ENCODE data around the gene RBM42. TPM values are rescaled to one million over a fixed set of nuclear protein-coding genes. Genes with fewer than 3 reads are reported as not detected.

Gene RBM42
- total RNA-seq, 1 experiment from 2014 or later, result 69.9 TPM

DNA sequence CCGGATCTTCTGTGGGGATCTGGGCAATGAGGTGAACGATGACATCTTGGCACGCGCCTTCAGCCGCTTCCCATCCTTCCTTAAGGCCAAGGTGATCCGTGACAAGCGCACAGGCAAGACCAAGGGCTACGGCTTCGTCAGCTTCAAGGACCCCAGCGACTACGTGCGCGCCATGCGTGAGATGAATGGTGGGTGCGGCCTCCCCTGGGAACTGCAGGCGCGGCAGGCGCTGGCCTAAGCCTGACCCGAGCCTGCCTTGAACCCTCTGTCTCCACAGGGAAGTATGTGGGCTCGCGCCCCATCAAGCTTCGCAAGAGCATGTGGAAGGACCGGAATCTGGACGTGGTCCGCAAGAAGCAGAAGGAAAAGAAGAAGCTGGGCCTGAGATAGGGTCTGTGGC, 8.3 kb downstream of the RBM42 start:
- Histone ChIP-seq H3K4me1 (peaks cover 4% of the 10 kb centered on the region; the same call in 1 of the 2 replicates), H3K9me3 (replicated peaks) (no peaks in the 10 kb centered on the region), H3K4me3 (no peak overlapping the region), H3K27me3 (no peaks in the 10 kb centered on the region), H3K27ac (no peak overlapping the region), H3K36me3 (peaks cover 26% of the 10 kb centered on the region)
- DNase-seq, result no peak

DNA sequence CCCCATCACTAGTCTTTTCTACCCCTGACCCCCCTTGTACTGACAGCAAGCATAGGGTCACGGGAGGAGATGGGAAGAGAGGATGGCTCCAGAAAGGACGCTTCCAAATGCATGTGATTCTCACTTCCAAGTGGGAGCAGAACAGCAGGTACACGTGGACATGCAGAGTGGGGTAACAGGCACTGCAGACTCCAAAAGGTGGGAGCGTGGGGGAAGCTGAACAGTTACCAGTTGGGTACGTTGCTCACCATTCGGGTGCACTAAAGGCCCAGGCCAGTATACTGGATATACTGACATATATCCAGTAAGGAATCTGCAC, 10.4 kb downstream of the RBM42 start:
- peaks cover 4% of the 10 kb centered on the region; the same call in 1 of the 2 replicates for H3K4me1 ChIP-seq
- DNase-seq, result no peak
- no peak overlapping the region for H3K4me3 ChIP-seq
- no peaks in the 10 kb centered on the region for H3K9me3 ChIP-seq (replicated peaks)
- H3K36me3 ChIP-seq, result peaks cover 24% of the 10 kb centered on the region
- H3K27ac ChIP-seq, result no peak overlapping the region
- no peaks in the 10 kb centered on the region for H3K27me3 ChIP-seq

DNA sequence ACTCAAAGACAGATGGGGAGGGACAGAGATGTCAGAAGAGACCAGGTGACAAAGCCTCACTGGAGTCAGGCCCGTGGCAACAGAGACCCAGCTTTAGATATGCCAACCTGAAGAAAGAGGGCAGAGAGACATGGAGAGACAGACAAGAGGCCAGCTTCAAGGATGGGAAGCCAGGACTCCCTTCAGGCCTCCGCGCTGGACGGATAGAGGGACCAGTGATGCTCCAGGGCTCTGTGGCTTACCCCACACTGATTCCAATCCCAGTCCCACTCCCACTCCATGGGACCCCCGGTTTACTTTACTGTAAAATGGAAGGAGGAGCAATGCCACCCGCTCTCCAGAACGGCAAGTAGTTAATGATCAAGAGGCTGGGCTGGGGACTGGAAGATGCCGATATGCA, 11.0 kb downstream of the RBM42 start:
- DNase-seq, result no peak
- H3K4me1 ChIP-seq, result peaks cover 4% of the 10 kb centered on the region; the same call in 1 of the 2 replicates
- H3K4me3 ChIP-seq, result no peak overlapping the region
- no peak overlapping the region for H3K27ac ChIP-seq
- H3K9me3 ChIP-seq (replicated peaks), result no peaks in the 10 kb centered on the region
- H3K27me3 ChIP-seq, result no peaks in the 10 kb centered on the region
- H3K36me3 ChIP-seq, result peaks cover 24% of the 10 kb centered on the region

DNA sequence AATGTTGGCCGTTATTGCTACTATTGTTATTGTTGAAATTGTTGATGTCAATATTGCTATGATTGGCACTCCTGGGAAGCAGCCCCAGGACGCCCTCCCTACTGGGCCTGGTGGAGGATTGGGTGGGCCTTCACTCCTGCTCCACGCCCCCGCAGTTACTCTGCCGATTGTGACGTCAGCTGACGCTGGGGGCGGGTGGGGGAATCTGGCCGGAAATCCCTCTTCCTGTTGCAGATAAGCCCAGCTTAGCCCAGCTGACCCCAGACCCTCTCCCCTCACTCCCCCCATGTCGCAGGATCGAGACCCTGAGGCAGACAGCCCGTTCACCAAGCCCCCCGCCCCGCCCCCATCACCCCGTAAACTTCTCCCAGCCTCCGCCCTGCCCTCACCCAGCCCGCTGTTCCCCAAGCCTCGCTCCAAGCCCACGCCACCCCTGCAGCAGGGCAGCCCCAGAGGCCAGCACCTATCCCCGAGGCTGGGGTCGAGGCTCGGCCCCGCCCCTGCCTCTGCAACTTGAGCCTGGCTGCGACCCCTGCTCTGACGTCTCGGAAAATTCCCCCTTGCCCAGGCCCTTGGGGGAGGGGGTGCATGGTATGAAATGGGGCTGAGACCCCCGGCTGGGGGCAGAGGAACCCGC, 12.8 kb downstream of the RBM42 start, which contains the start of gene ETV2:
ETV2 (plus strand) TSS at position 231 of the 637 bp plus-strand sequence. CDS start 716 bp downstream, outside the sequence.
- Histone ChIP-seq H3K4me1 (peaks cover 4% of the 10 kb centered on the region; the same call in 1 of the 2 replicates), H3K36me3 (peaks cover 13% of the 10 kb centered on the region; the same call in 1 of the 2 replicates), H3K4me3 (no peak within 1 kb of the TSS), H3K27me3 (no peaks in the 10 kb centered on the region), H3K9me3 (replicated peaks) (no peaks in the 10 kb centered on the region), H3K27ac (no peak within 1 kb of the TSS; the same call in 1 of the 2 replicates)
- no peak for DNase-seq

DNA sequence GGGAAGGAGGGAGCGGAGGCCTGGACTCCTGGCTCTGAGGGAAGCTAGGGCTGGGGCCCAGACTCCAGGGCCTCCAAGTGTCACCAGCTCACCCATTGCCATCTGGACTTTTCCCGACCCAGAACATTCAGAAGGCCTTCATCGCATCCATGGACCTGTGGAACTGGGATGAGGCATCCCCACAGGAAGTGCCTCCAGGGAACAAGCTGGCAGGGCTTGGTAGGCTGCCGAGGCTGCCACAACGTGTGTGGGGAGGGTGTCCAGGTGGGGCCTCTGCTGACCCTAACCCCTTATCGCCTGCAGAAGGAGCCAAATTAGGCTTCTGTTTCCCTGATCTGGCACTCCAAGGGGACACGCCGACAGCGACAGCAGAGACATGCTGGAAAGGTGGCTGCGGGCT, 13.5 kb downstream of the RBM42 start:
- Histone ChIP-seq H3K27ac (no peak overlapping the region), H3K4me3 (no peak overlapping the region), H3K4me1 (peaks cover 4% of the 10 kb centered on the region; the same call in 1 of the 2 replicates), H3K9me3 (replicated peaks) (no peaks in the 10 kb centered on the region), H3K27me3 (no peaks in the 10 kb centered on the region), H3K36me3 (peaks cover 11% of the 10 kb centered on the region; the same call in 1 of the 2 replicates)
- DNase-seq, result no peak

DNA sequence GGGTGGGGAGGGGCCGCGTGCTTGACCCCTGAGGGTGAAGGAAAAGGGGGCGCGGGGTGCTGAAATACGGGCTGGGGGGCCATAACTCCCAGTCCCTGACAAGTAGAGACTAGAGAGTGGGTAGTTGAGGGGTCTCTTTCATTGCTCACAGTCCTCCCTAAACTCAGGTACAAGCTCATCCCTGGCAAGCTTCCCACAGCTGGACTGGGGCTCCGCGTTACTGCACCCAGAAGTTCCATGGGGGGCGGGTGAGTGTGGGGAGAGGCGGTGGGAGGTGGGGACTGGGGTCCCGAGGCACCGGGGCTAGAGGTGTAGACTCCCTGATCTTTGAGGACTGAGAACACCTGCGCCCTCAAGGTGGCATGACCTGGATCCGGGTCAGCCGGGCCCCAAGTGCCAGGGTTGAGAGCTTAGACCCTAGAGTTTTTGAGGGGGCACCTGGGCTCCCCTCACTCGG, 14.0 kb downstream of the RBM42 start:
- Histone ChIP-seq H3K4me3 (peak overlapping the region; percentile 61), H3K4me1 (peaks cover 4% of the 10 kb centered on the region; the same call in 1 of the 2 replicates), H3K9me3 (replicated peaks) (no peaks in the 10 kb centered on the region), H3K36me3 (peaks cover 6% of the 10 kb centered on the region; the same call in 1 of the 2 replicates), H3K27me3 (no peaks in the 10 kb centered on the region), H3K27ac (peak overlapping the region; percentile 98)
- no peak for DNase-seq

DNA sequence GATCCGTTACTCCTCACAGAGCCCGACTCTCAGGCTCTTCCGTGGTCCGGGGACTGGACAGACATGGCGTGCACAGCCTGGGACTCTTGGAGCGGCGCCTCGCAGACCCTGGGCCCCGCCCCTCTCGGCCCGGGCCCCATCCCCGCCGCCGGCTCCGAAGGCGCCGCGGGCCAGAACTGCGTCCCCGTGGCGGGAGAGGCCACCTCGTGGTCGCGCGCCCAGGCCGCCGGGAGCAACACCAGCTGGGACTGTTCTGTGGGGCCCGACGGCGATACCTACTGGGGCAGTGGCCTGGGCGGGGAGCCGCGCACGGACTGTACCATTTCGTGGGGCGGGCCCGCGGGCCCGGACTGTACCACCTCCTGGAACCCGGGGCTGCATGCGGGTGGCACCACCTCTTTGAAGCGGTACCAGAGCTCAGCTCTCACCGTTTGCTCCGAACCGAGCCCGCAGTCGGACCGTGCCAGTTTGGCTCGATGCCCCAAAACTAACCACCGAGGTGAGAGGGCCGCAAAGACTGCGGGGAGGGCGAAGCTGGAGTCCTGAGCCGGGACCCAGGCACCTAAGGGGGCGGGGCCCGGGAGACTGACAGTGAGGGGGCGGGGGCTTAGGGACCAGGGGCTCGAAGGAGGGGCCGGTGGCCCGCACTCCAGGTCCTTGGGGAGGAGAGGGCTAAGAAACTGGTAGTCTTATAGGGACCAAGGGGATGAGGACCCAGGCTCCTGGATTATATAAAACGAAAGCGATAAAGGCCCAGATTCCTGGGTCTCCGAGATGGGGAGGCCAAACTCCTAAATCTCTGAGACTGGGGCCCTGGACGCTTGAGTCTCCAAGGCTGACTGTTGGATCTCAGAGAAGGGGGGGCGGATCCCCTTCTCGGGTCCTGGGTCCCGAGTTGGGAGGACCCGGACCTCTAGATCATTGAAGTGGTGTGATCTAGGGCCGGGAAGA, 14.7 kb downstream of the RBM42 start:
- H3K27ac ChIP-seq, result peak overlapping the region; percentile 98
- H3K9me3 ChIP-seq (replicated peaks), result no peaks in the 10 kb centered on the region
- peak; percentile 93 to 94 for DNase-seq
- H3K4me3 ChIP-seq, result peak overlapping the region; percentile 61
- H3K27me3 ChIP-seq, result no peaks in the 10 kb centered on the region
- H3K4me1 ChIP-seq, result peaks cover 4% of the 10 kb centered on the region; the same call in 1 of the 2 replicates
- no peaks in the 10 kb centered on the region for H3K36me3 ChIP-seq

DNA sequence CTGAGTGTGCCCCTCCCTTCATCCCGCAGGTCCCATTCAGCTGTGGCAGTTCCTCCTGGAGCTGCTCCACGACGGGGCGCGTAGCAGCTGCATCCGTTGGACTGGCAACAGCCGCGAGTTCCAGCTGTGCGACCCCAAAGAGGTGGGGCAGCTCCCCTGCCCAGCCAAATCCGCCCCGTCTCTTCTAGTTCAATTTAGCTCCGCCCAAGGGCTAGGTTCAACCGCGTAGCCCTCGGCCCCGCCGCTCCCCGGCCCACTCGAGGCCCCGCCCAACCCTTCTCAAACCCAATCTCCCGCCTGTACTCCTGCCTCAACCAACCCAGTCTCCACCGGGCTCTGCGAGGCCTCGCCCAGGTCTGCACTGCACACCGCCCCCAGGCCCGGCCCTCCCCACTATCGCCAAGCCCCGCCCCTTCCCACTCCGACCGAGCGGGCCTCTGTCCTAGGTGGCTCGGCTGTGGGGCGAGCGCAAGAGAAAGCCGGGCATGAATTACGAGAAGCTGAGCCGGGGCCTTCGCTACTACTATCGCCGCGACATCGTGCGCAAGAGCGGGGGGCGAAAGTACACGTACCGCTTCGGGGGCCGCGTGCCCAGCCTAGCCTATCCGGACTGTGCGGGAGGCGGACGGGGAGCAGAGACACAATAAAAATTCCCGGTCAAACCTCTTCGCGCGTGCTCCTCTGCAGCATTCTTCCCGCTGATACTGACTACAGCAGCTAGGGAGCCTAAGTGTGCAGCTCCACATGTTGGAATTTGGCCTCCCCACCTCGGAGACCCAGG, 15.6 kb downstream of the RBM42 start:
- Histone ChIP-seq H3K36me3 (no peaks in the 10 kb centered on the region), H3K27me3 (no peaks in the 10 kb centered on the region), H3K9me3 (replicated peaks) (no peaks in the 10 kb centered on the region), H3K4me3 (peak overlapping the region; percentile 61), H3K27ac (peak overlapping the region; percentile 98), H3K4me1 (no peaks in the 10 kb centered on the region; the same call in 1 of the 2 replicates)
- DNase-seq, result peak; percentile 98 to 99

DNA sequence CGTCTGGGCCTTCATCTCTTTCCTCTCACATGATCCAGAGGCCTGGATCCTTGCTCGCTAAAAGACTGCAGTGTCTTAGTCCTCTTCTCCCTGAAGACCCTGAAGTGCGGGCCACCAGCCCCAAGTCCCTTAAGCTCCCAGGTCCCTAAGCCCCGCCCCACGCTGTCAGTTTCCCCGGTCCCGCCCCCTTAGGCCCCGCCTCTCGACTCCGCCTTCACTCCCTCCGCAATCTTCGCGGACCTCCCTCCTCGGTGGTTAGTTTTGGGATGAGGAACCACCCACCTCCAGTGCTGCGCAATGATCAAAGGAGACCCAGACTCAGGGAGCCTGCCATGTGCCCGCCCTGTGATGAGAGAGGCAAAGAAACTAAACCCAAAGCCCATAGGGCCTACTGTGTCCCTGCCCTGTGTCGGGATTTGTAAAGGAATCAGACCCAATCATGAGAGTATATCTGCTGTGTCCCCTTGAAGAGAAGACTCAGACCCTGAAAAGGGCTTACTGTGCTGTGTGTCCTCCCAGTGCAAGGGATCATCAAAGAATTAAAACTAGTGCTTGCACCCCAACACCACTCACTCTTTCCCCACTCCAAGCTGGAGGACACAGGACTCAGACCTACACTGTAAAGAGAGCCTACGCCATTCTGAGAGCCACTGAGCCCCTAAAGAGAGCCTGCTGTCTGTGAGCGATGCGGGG, 16.3 kb downstream of the RBM42 start:
- Histone ChIP-seq H3K27me3 (no peaks in the 10 kb centered on the region), H3K36me3 (0 out of 2 replicates have a peak, but pooled peaks cover 2% of the 10 kb centered on the region), H3K4me3 (peak overlapping the region; percentile 61), H3K4me1 (no peaks in the 10 kb centered on the region; the same call in 1 of the 2 replicates), H3K9me3 (replicated peaks) (no peaks in the 10 kb centered on the region), H3K27ac (peak overlapping the region; percentile 98)
- peak; percentile 76 to 80 for DNase-seq

DNA sequence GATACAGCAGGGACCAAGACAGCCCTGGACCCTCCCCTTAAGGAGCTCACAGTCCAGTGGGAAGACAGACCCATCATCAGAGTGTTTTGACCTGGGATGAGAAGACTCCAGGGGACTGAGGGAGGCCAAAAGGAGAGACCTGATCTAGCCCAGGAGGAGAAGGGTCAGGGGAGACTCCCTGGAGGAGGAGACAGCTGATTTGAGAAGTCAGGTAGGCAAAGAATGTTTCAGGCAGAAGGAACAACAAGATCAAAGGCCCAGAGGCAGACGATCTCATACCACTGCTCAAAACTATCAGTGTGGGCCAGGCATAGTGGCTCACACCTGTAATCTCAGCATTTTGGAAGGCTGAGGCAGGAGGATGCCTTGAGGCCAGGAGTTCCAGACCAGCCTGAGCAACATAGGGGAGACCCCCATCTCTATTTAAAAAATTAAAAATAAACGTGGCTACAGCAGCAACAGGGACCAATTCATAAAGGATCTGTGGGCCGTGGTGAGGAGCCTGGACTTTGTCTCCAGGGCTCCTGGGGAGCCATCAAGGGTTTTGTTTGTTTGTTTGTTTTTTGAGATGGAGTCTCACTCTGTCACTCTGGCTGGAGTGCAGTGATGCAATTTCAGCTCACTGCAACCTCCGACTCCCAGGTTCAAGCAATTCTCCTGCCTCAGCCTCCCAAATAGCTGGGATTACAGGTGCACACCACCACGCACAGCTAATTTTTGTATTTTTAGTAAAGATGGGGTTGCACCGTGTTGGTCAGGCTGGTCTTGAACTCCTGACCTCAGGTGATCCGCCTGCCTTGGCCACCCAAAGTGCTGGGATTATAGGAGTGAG, 17.1 kb downstream of the RBM42 start:
- no peak for DNase-seq
- no peak overlapping the region for H3K27ac ChIP-seq
- no peaks in the 10 kb centered on the region for H3K27me3 ChIP-seq
- peaks cover 2% of the 10 kb centered on the region; the same call in 1 of the 2 replicates for H3K36me3 ChIP-seq
- H3K4me3 ChIP-seq, result no peak overlapping the region
- H3K4me1 ChIP-seq, result no peaks in the 10 kb centered on the region; the same call in 1 of the 2 replicates
- no peaks in the 10 kb centered on the region for H3K9me3 ChIP-seq (replicated peaks)

DNA sequence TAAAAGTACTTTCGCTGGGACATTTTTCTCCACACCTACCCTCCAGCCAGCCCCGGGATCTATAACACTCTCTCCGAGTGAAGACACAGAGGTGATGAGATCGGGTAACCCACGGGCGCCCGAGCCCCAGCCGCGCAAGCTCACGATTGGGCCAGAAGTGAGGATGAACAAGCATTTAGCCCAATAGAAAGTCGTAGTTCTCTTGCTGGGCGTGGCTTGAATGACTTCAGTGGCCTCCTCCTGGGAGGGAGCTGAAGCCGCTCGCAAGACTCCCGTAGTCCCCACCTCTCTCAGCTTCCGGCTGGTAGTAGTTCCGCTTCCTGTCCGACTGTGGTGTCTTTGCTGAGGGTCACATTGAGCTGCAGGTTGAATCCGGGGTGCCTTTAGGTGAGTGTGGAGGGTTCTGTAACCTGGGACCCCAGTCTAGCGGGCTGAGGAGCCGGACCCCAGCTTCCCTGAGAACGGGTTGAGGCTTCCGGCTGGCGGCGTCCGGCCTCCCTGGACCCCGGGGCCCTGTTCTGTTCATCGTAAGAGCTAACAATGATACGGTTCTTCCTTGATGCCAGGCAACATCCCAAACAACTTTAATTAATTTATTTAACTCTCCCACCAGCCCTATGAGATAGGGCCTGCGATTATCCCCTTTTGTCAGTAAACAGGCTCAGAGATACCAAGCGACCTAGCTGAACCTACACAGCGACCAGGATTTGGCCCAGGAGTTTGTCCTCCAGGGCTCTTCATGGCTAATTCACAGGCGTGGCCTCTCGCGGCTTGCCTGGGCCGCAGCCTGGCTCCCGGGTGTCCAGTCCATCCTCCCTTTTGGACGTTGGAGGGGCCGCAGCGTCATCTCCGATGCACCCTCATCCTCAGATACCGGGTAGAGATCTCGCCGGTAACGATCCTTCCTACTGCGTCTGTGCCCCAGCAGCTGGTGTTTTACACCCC, 19.5 kb downstream of the RBM42 start, which contains the start of gene COX6B1:
COX6B1 (plus strand) TSS at position 307 of the 945 bp plus-strand sequence. CDS start 2,921 bp downstream, outside the sequence.
- peak within 1 kb of the TSS; percentile 81 for H3K4me3 ChIP-seq
- peak within 1 kb of the TSS; percentile 41 for H3K27ac ChIP-seq
- no peaks in the 10 kb centered on the region for H3K9me3 ChIP-seq (replicated peaks)
- H3K27me3 ChIP-seq, result no peaks in the 10 kb centered on the region
- peak; percentile 97 to 99 for DNase-seq
- no peaks in the 10 kb centered on the region; the same call in 1 of the 2 replicates for H3K4me1 ChIP-seq
- peaks cover 16% of the 10 kb centered on the region for H3K36me3 ChIP-seq

DNA sequence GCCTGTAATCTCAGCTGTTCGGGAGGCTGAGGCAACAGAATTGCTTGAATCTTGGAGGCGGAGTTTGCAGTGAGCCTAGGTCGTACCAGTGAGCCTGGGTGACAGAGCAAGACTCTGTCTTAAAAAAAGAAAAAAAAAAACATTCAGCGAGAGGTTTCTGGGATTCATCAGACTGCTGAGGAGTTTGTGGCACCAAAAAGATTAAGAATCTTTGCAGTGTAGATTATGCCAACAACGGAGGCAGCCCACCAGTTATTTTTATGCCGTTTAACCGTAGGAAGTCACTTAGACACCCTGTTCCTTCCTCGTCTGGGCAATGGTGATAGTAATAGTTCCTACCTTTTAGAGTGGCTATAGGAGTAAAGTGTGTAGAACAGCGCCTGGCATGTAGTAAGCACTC, 21.7 kb downstream of the RBM42 start:
- no peaks in the 10 kb centered on the region; the same call in 1 of the 2 replicates for H3K4me1 ChIP-seq
- no peaks in the 10 kb centered on the region for H3K27me3 ChIP-seq
- H3K9me3 ChIP-seq (replicated peaks), result no peaks in the 10 kb centered on the region
- no peak for DNase-seq
- H3K27ac ChIP-seq, result no peak overlapping the region
- H3K36me3 ChIP-seq, result peaks cover 34% of the 10 kb centered on the region
- no peak overlapping the region for H3K4me3 ChIP-seq

All from SJCRH30 (cell line).